ENCODE results near the gene PSMD8.

DNA sequence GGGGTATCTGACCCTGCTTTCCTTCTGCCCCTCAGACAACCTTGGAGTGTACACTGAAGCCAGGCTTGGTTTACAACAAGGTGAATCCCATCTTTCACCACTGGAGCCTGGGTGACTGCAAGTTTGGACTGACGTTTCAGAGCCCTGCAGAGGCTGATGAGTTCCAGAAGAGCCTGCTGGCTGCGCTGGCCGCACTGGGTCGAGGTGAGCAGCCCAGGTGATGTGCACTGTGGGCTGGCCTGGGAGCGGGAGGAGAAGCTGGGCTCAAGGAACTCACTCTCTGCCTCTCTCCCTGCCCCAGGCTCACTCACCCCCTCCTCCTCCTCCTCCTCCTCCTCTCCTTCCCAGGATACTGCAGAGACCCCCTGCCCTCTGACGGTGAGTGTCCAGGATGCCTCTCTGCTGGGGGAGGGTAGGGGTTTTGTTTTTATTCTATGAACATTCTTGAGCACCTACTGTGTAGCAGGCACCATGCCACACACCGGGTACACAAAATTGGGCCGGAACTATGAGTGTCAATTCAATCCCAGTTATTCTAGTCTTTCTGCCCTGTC lies 17.6 kb downstream of the PSMD8 start:
- TF ChIP-seq, protein P1, sequence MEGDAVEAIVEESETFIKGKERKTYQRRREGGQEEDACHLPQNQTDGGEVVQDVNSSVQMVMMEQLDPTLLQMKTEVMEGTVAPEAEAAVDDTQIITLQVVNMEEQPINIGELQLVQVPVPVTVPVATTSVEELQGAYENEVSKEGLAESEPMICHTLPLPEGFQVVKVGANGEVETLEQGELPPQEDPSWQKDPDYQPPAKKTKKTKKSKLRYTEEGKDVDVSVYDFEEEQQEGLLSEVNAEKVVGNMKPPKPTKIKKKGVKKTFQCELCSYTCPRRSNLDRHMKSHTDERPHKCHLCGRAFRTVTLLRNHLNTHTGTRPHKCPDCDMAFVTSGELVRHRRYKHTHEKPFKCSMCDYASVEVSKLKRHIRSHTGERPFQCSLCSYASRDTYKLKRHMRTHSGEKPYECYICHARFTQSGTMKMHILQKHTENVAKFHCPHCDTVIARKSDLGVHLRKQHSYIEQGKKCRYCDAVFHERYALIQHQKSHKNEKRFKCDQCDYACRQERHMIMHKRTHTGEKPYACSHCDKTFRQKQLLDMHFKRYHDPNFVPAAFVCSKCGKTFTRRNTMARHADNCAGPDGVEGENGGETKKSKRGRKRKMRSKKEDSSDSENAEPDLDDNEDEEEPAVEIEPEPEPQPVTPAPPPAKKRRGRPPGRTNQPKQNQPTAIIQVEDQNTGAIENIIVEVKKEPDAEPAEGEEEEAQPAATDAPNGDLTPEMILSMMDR (IDR thresholded peaks at IDR 0.05; ENCODE audit: low read depth, low read length) = no peak
- no peak for TF ChIP-seq EZH2phosphoT487 (IDR thresholded peaks at IDR 0.05; ENCODE audit: low read depth)

Measured in OCI-LY3 (cell line).